Thymus (tissue), 11 donors: ENCODE measurements around the gene ILDR2. TPM values are rescaled to one million over a fixed set of nuclear protein-coding genes. Genes with fewer than 3 reads are reported as not detected.
"Not testable (repeated sequence)": the region's sequence is repeated elsewhere in the genome, so short reads cannot be mapped to it uniquely, and the experiment has no call there.

Experiments
- DNase-seq, 9 donors: peaks; one replicate each; pipeline ENCODE4 v3.0.0-alpha.2; 2013; ENCODE audit warnings: low spot score in 9 of 9, low read depth in 6 of 9, missing footprints in 1 of 9
- H3K27ac ChIP-seq, 2 donors: one replicate each; pipeline ENCODE4 v1.5.1; 2013; ENCODE audit warnings: control low read depth in 1 of 2, low read depth in 1 of 2, low read length in 1 of 2, mild to moderate bottlenecking in 1 of 2, moderate library complexity in 1 of 2
- H3K27me3 ChIP-seq, 2 donors: one replicate each; pipeline ENCODE4 v1.5.1; 2013; ENCODE audit warnings: low read length in 1 of 2; ENCODE audit not compliant: control insufficient read depth in 2 of 2, insufficient read depth in 1 of 2
- H3K36me3 ChIP-seq, 2 donors: one replicate each; pipeline ENCODE4 v1.5.1; 2013; ENCODE audit warnings: low read length in 1 of 2, mild to moderate bottlenecking in 1 of 2, moderate library complexity in 1 of 2; ENCODE audit not compliant: control insufficient read depth in 2 of 2, insufficient read depth in 2 of 2
- H3K4me1 ChIP-seq, 2 donors: one replicate each; pipeline ENCODE4 v1.5.1; 2013; ENCODE audit warnings: low read length in 2 of 2; ENCODE audit not compliant: control insufficient read depth in 2 of 2, insufficient read depth in 2 of 2
- H3K4me3 ChIP-seq, 2 donors: one replicate each; pipeline ENCODE4 v1.5.1; 2013; ENCODE audit warnings: low read length in 2 of 2, control low read depth in 1 of 2, mild to moderate bottlenecking in 1 of 2
- H3K9me3 ChIP-seq, 2 donors: one replicate each; pipeline ENCODE4 v1.5.1; 2013; ENCODE audit warnings: low read length in 1 of 2, mild to moderate bottlenecking in 1 of 2; ENCODE audit not compliant: control insufficient read depth in 2 of 2, insufficient read depth in 1 of 2
- WGBS: extraction: QIAGEN DNeasy Blood & Tissue Kit; methylation state at CpG from one replicate; pipeline ENCODE4 v1.1.7; 2013; 5-methylcytosine and 5-hydroxymethylcytosine counted together
- polyA plus RNA-seq: library from polyadenylated mRNA; stranded (reverse); fragments of 200-250 nt; gene quantifications from one replicate; pipeline ENCODE4 v1.2.3, GENCODE V29; 2013
- total RNA-seq: library from RNA; stranded (reverse); fragments of 120-200 nt; gene quantifications from one replicate; pipeline ENCODE4 v1.2.4, GENCODE V29; 2013
- donor health status: healthy.

The ILDR2 gene
- total and polyA plus RNA-seq, 2 donors = 0.46 to 0.90 TPM

- H3K4me3 ChIP-seq = no peak overlapping the region
- no peak overlapping the region for H3K27ac ChIP-seq
- H3K36me3 ChIP-seq = no peaks in the 10 kb centered on the region
- H3K9me3 ChIP-seq = no peaks in the 10 kb centered on the region
- DNase-seq = no peak
- peaks cover 0 to 13% of the 10 kb centered on the region in 2 donors for H3K27me3 ChIP-seq
- 93% methylated on average over 4 of the region's 4 CpGs for WGBS
- H3K4me1 ChIP-seq = peaks cover 0 to 11% of the 10 kb centered on the region in 2 donors
Measured at GRCh38 chr1:166888373-166889111, 86.8 kb downstream of the ILDR2 start.

- Histone ChIP-seq H3K27ac (no peak overlapping the region), H3K4me3 (no peak overlapping the region), H3K9me3 (no peaks in the 10 kb centered on the region), H3K36me3 (no peaks in the 10 kb centered on the region), H3K27me3 (peaks cover 0 to 18% of the 10 kb centered on the region in 2 donors), H3K4me1 (peaks cover 0 to 11% of the 10 kb centered on the region in 2 donors)
- WGBS = 75% methylated on average over 3 of the region's 3 CpGs
- DNase-seq = no peak
Measured at GRCh38 chr1:166884971-166885370, 90.4 kb downstream of the ILDR2 start.

GRCh38 chr1:166884040-166884642 lies 91.2 kb downstream of the ILDR2 start:
- Histone ChIP-seq H3K9me3 (no peaks in the 10 kb centered on the region), H3K27ac (no peak overlapping the region), H3K36me3 (no peaks in the 10 kb centered on the region), H3K4me1 (peaks cover 0 to 11% of the 10 kb centered on the region in 2 donors), H3K4me3 (no peak overlapping the region), H3K27me3 (peaks cover 0 to 18% of the 10 kb centered on the region in 2 donors)
- peak in 6 of 9 donors; percentile 16 to 56 (median 27) for DNase-seq
- 23% methylated on average over 44 of the region's 44 CpGs for WGBS

GRCh38 chr1:166882893-166883292 lies 92.4 kb downstream of the ILDR2 start:
- no peak for DNase-seq
- Histone ChIP-seq H3K27me3 (peaks cover 0 to 18% of the 10 kb centered on the region in 2 donors), H3K9me3 (peaks cover 0 to 3% of the 10 kb centered on the region in 2 donors), H3K36me3 (no peaks in the 10 kb centered on the region), H3K4me3 (no peak overlapping the region), H3K4me1 (peaks cover 0 to 11% of the 10 kb centered on the region in 2 donors), H3K27ac (no peak overlapping the region)
- 46% methylated on average over 2 of the region's 2 CpGs for WGBS

- not testable (repeated sequence) for H3K4me3 ChIP-seq, H3K4me1 ChIP-seq, H3K9me3 ChIP-seq, H3K36me3 ChIP-seq, DNase-seq, H3K27ac ChIP-seq, H3K27me3 ChIP-seq
- WGBS = 98% methylated on average over 16 of the region's 21 CpGs
Measured at GRCh38 chr1:166878173-166878917, 97.0 kb downstream of the ILDR2 start.

GRCh38 chr1:166876540-166876838 lies 98.9 kb downstream of the ILDR2 start:
- peak overlapping the region in 1 of 2 donors; percentile 28 for H3K27ac ChIP-seq

GRCh38 chr1:166875734-166876539 lies 99.4 kb downstream of the ILDR2 start, which contains the start of gene TADA1:
TADA1 (minus strand) TSS chr1:166876264; CDS start chr1:166876233, 31 bp downstream.
- H3K9me3 ChIP-seq = peaks cover 0 to 3% of the 10 kb centered on the region in 2 donors
- no peaks in the 10 kb centered on the region for H3K36me3 ChIP-seq
- peak within 1 kb of the TSS; percentile 80 to 90 for H3K27ac ChIP-seq
- peak within 1 kb of the TSS; percentile 74 to 83 for H3K4me3 ChIP-seq
- peaks cover 7 to 8% of the 10 kb centered on the region in 2 donors for H3K4me1 ChIP-seq
- H3K27me3 ChIP-seq = no peaks in the 10 kb centered on the region
- under 1% methylated on average over 84 of the region's 84 CpGs for WGBS
- peak; percentile 92 to 99 (median 97) for DNase-seq

More at GRCh38 chr1:166876540-166876838, 98.9 kb downstream of the ILDR2 start:
- Histone ChIP-seq H3K27me3 (no peaks in the 10 kb centered on the region), H3K4me1 (peaks cover 7 to 8% of the 10 kb centered on the region in 2 donors), H3K4me3 (peak overlapping the region; percentile 74 to 83), H3K36me3 (no peaks in the 10 kb centered on the region), H3K9me3 (peaks cover 0 to 3% of the 10 kb centered on the region in 2 donors)
- 2% methylated on average over 7 of the region's 7 CpGs for WGBS
- DNase-seq = no peak

GRCh38 chr1:166875302-166875733 lies 100.0 kb downstream of the ILDR2 start:
- peak overlapping the region in 1 of 2 donors; percentile 36 for H3K27ac ChIP-seq
- H3K4me3 ChIP-seq = peak overlapping the region; percentile 74 to 83
- peaks cover 0 to 3% of the 10 kb centered on the region in 2 donors for H3K9me3 ChIP-seq
- peaks cover 7 to 8% of the 10 kb centered on the region in 2 donors for H3K4me1 ChIP-seq
- peak in 2 of 9 donors; percentile 6 to 35 for DNase-seq
- H3K27me3 ChIP-seq = no peaks in the 10 kb centered on the region
- no peaks in the 10 kb centered on the region for H3K36me3 ChIP-seq
- 52% methylated on average over 8 of the region's 8 CpGs for WGBS
